Activated CD4-positive, alpha-beta memory T cell treated with anti-CD3 and anti-CD28 coated beads for 36 hours (primary cell): Measurements from ENCODE around the gene NEK11. TPM values are rescaled to one million over a fixed set of nuclear protein-coding genes. Genes with fewer than 3 reads are reported as not detected.

ENCODE experiments used
- CTCF ChIA-PET: fragments of 350-600 bp; sonication (Branson Sonifier 250); formaldehyde crosslinking; loops from one replicate; lab custom pipeline; 2021; ENCODE audit warnings: antibody characterized with exemption, inconsistent platforms; lab: Charles Lee
- POLR2A ChIA-PET: fragments of 350-600 bp; sonication (Branson Sonifier 250); formaldehyde crosslinking; loops from one replicate; lab custom pipeline; 2021; ENCODE audit warnings: antibody characterized with exemption; lab: Charles Lee
- DNase-seq: peaks from one replicate; pipeline ENCODE4 v3.0.0-alpha.2; 2020
- H3K27ac Mint-ChIP-seq: one replicate; pipeline ENCODE4 v1.8.0; 2021; ENCODE audit warnings: mixed read lengths
- H3K27me3 Mint-ChIP-seq: one replicate; pipeline ENCODE4 v1.8.0; 2021; ENCODE audit warnings: mixed read lengths
- H3K36me3 Mint-ChIP-seq: one replicate; pipeline ENCODE4 v1.8.0; 2021; ENCODE audit warnings: mixed read lengths
- H3K4me1 Mint-ChIP-seq: one replicate; pipeline ENCODE4 v1.8.0; 2021; ENCODE audit warnings: low read depth, mixed read lengths
- H3K4me3 Mint-ChIP-seq: one replicate; pipeline ENCODE4 v1.8.0; 2021; ENCODE audit warnings: mild to moderate bottlenecking, mixed read lengths
- H3K9me3 Mint-ChIP-seq: one replicate; pipeline ENCODE4 v1.8.0; 2021; ENCODE audit warnings: mixed read lengths
- intact Hi-C: fragments of 100-400 bp; cut with micrococcal nuclease; formaldehyde crosslinking; loops from one replicate; pipeline ENCODE4 v1.15.1; 2023
- total RNA-seq, 2 experiments: library from RNA; stranded (reverse); gene quantifications; one replicate each; pipeline ENCODE4 v1.2.3, GENCODE V29; 2021

Gene NEK11
- total RNA-seq, 2 experiments from 2014 or later, result 1.2 to 1.3 TPM

GRCh38 chr3:131284302-131284701 lies 257.6 kb downstream of the NEK11 start:
- no peak for DNase-seq
- CTCF ChIA-PET, result interaction anchor here (0.6 kb wide), 1 partner anchor 257 kb away, joined by 3 read pairs; no protein-coding TSS in a partner anchor
- Mint-ChIP-seq H3K4me1 (no peaks in the 10 kb centered on the region), H3K27me3 (no peaks in the 10 kb centered on the region), H3K9me3 (no peaks in the 10 kb centered on the region), H3K4me3 (no peak overlapping the region), H3K36me3 (no peaks in the 10 kb centered on the region), H3K27ac (no peak overlapping the region)
- POLR2A ChIA-PET, result no interaction called here
- intact Hi-C loops, result no loop called here

GRCh38 chr3:131285456-131285855 lies 258.8 kb downstream of the NEK11 start:
- intact Hi-C loops, result no loop called here
- H3K27me3 Mint-ChIP-seq, result no peaks in the 10 kb centered on the region
- DNase-seq, result no peak
- H3K4me3 Mint-ChIP-seq, result no peak overlapping the region
- H3K4me1 Mint-ChIP-seq, result no peaks in the 10 kb centered on the region
- CTCF ChIA-PET, result no interaction called here
- no peak overlapping the region for H3K27ac Mint-ChIP-seq
- no peaks in the 10 kb centered on the region for H3K36me3 Mint-ChIP-seq
- no peaks in the 10 kb centered on the region for H3K9me3 Mint-ChIP-seq
- POLR2A ChIA-PET, result no interaction called here

DNA sequence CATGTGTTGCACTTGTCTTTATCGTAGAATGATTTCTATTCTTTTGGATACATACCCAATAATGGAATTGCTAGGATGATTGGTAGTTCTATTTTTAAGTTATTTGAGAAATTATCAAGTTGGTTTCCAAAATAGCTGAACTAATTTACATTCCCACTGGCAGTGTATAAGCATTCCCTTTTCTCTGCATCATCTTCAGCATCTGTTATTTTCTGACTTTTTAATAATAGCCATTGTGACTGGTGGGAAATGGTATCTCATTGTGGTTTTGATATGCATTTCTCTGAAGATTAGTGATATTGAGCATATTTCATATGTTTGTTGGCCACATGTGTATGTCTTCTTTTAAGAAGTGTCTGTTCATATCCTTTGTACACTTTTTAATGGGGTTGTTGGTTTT lies 273.2 kb downstream of the NEK11 start:
- H3K9me3 Mint-ChIP-seq, result no peaks in the 10 kb centered on the region
- H3K27ac Mint-ChIP-seq, result no peak overlapping the region
- H3K4me1 Mint-ChIP-seq, result no peaks in the 10 kb centered on the region
- no peaks in the 10 kb centered on the region for H3K27me3 Mint-ChIP-seq
- DNase-seq, result no peak
- intact Hi-C loops, result no loop called here
- POLR2A ChIA-PET, result no interaction called here
- no peaks in the 10 kb centered on the region for H3K36me3 Mint-ChIP-seq
- H3K4me3 Mint-ChIP-seq, result no peak overlapping the region
- CTCF ChIA-PET, result no interaction called here

GRCh38 chr3:131303848-131304247 lies 277.2 kb downstream of the NEK11 start:
- H3K27ac Mint-ChIP-seq, result no peak overlapping the region
- no peaks in the 10 kb centered on the region for H3K27me3 Mint-ChIP-seq
- H3K36me3 Mint-ChIP-seq, result no peaks in the 10 kb centered on the region
- CTCF ChIA-PET, result no interaction called here
- no peaks in the 10 kb centered on the region for H3K4me1 Mint-ChIP-seq
- H3K4me3 Mint-ChIP-seq, result no peak overlapping the region
- intact Hi-C loops, result no loop called here
- POLR2A ChIA-PET, result no interaction called here
- H3K9me3 Mint-ChIP-seq, result no peaks in the 10 kb centered on the region
- DNase-seq, result no peak

GRCh38 chr3:131304890-131305289 lies 278.2 kb downstream of the NEK11 start:
- intact Hi-C loops, result no loop called here
- no peaks in the 10 kb centered on the region for H3K36me3 Mint-ChIP-seq
- H3K27ac Mint-ChIP-seq, result no peak overlapping the region
- no peaks in the 10 kb centered on the region for H3K27me3 Mint-ChIP-seq
- no peak for DNase-seq
- H3K4me3 Mint-ChIP-seq, result no peak overlapping the region
- ChIA-PET POLR2A (no interaction called here), CTCF (no interaction called here)
- H3K9me3 Mint-ChIP-seq, result no peaks in the 10 kb centered on the region
- no peaks in the 10 kb centered on the region for H3K4me1 Mint-ChIP-seq

DNA sequence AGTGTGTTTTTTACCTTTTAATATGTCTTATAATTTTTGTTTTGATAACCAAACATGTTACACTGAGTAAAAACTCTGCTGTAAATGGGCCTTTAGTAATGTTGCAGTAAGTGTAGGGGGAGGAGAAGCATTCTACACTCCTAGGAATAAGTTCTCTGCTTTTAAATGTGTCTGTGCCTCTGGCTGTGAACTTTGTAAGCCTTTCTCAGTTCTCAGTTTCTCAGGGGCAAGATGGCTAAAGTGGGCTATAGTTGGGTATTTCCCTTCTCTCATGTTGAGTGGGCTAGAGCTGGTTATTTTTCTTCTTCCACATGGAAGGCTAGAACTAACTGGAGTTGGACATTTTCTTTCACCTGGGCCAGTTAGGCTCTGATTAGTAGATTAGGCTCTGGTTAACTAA lies 279.6 kb downstream of the NEK11 start:
- no peak for DNase-seq
- Mint-ChIP-seq H3K27me3 (no peaks in the 10 kb centered on the region), H3K27ac (no peak overlapping the region), H3K36me3 (no peaks in the 10 kb centered on the region), H3K9me3 (no peaks in the 10 kb centered on the region), H3K4me1 (no peaks in the 10 kb centered on the region), H3K4me3 (no peak overlapping the region)
- ChIA-PET POLR2A (no interaction called here), CTCF (no interaction called here)
- intact Hi-C loops, result no loop called here

- H3K9me3 Mint-ChIP-seq, result no peaks in the 10 kb centered on the region
- no peaks in the 10 kb centered on the region for H3K4me1 Mint-ChIP-seq
- peaks cover 4% of the 10 kb centered on the region for H3K27me3 Mint-ChIP-seq
- no peak for DNase-seq
- intact Hi-C loops, result no loop called here
- no peak overlapping the region for H3K27ac Mint-ChIP-seq
- no peaks in the 10 kb centered on the region for H3K36me3 Mint-ChIP-seq
- no peak overlapping the region for H3K4me3 Mint-ChIP-seq
- ChIA-PET CTCF (no interaction called here), POLR2A (interaction anchor here (0.6 kb wide), 1 partner anchor 10 kb away, joined by 4 read pairs; no protein-coding TSS in a partner anchor)
Measured at GRCh38 chr3:131314318-131314717, 287.6 kb downstream of the NEK11 start.

DNA sequence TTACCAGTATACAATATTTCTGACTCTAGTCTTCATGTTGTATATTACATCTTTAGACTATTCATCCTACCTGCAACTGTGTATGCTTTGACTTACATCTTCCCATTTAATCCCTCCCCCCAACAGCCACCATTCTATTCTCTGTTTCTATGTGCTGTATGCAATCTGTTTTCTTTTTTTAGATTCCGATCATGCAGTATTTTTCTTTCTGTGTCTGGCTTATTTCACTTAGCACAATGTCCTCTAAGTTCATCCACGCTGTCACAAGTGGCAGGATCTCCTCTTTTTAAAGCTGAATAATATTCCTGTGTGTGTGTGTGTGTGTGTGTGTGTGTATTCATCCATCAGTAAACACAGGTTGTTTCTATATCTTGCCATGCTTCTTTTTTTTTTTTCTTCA lies 288.5 kb downstream of the NEK11 start:
- Mint-ChIP-seq H3K9me3 (no peaks in the 10 kb centered on the region), H3K27me3 (peaks cover 4% of the 10 kb centered on the region), H3K36me3 (no peaks in the 10 kb centered on the region), H3K4me3 (no peak overlapping the region), H3K4me1 (no peaks in the 10 kb centered on the region), H3K27ac (no peak overlapping the region)
- POLR2A ChIA-PET, result interaction anchor here (0.6 kb wide), 1 partner anchor 9 kb away, joined by 4 read pairs; no protein-coding TSS in a partner anchor
- CTCF ChIA-PET, result no interaction called here
- intact Hi-C loops, result no loop called here
- no peak for DNase-seq

- POLR2A ChIA-PET, result no interaction called here
- H3K4me3 Mint-ChIP-seq, result no peak overlapping the region
- intact Hi-C loops, result no loop called here
- CTCF ChIA-PET, result no interaction called here
- no peak for DNase-seq
- no peaks in the 10 kb centered on the region for H3K36me3 Mint-ChIP-seq
- no peaks in the 10 kb centered on the region for H3K9me3 Mint-ChIP-seq
- no peaks in the 10 kb centered on the region for H3K4me1 Mint-ChIP-seq
- peaks cover 4% of the 10 kb centered on the region for H3K27me3 Mint-ChIP-seq
- no peak overlapping the region for H3K27ac Mint-ChIP-seq
Measured at GRCh38 chr3:131317667-131318066, 291.0 kb downstream of the NEK11 start.

GRCh38 chr3:131323014-131323413 lies 296.3 kb downstream of the NEK11 start:
- no peaks in the 10 kb centered on the region for H3K9me3 Mint-ChIP-seq
- no peaks in the 10 kb centered on the region for H3K4me1 Mint-ChIP-seq
- intact Hi-C loops, result no loop called here
- H3K4me3 Mint-ChIP-seq, result no peak overlapping the region
- H3K27ac Mint-ChIP-seq, result no peak overlapping the region
- CTCF ChIA-PET, result no interaction called here
- no peak for DNase-seq
- H3K36me3 Mint-ChIP-seq, result no peaks in the 10 kb centered on the region
- H3K27me3 Mint-ChIP-seq, result peaks cover 2% of the 10 kb centered on the region
- POLR2A ChIA-PET, result no interaction called here

DNA sequence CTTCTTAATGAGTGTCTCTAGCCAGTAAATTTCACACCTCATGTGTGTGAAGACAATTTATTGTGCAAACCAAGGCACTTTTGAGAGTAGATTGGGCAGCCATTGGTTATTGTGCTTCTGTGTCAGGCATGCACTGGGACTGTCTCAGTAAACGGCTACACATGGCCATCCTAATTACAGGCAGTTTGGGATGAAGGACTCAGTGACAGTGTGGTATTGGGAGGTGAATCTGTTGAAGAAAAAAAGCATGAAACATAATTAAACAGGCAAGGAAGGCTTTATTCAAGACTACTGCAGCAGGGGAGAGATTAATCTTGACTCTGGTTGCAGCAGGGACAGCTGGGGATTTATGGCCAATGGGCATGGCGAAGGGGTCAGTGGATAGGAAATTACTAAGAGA lies 297.1 kb downstream of the NEK11 start:
- Mint-ChIP-seq H3K27ac (no peak overlapping the region), H3K4me1 (no peaks in the 10 kb centered on the region), H3K9me3 (no peaks in the 10 kb centered on the region), H3K27me3 (peaks cover 2% of the 10 kb centered on the region), H3K4me3 (no peak overlapping the region), H3K36me3 (no peaks in the 10 kb centered on the region)
- no peak for DNase-seq
- intact Hi-C loops, result no loop called here
- ChIA-PET POLR2A (no interaction called here), CTCF (no interaction called here)

- no peak for DNase-seq
- intact Hi-C loops, result no loop called here
- no peaks in the 10 kb centered on the region for H3K4me1 Mint-ChIP-seq
- H3K9me3 Mint-ChIP-seq, result no peaks in the 10 kb centered on the region
- CTCF ChIA-PET, result no interaction called here
- no peak overlapping the region for H3K27ac Mint-ChIP-seq
- POLR2A ChIA-PET, result interaction anchor here (1.0 kb wide), 1 partner anchor 10 kb away, joined by 4 read pairs; no protein-coding TSS in a partner anchor
- H3K4me3 Mint-ChIP-seq, result no peak overlapping the region
- H3K36me3 Mint-ChIP-seq, result no peaks in the 10 kb centered on the region
- peaks cover 2% of the 10 kb centered on the region for H3K27me3 Mint-ChIP-seq
Measured at GRCh38 chr3:131324923-131325322, 298.2 kb downstream of the NEK11 start.

DNA sequence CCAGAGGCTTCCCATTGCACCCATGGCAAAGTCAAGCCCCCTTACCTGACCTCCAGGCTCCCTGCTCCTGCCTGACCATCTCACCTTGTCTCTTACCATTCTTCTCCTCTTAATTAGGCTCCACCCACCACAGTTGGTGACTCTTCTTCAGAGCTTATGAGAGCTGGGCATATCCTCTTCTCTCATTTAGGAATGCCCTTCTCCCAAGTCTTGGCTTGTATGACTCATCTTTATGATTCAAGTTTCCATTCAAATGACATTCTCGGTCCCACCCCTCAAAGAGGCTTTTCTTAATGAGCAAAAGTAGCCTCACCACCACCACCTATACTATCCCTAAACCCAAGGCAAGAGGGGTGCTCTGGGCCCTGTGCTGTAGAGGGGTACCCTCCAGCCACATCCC lies 299.6 kb downstream of the NEK11 start:
- no peaks in the 10 kb centered on the region for H3K36me3 Mint-ChIP-seq
- intact Hi-C loops, result no loop called here

More for the DNA sequence above, 299.6 kb downstream of the NEK11 start:
- no peak overlapping the region for H3K27ac Mint-ChIP-seq
- POLR2A ChIA-PET, result no interaction called here
- no peaks in the 10 kb centered on the region for H3K9me3 Mint-ChIP-seq
- CTCF ChIA-PET, result no interaction called here
- no peak for DNase-seq
- H3K4me3 Mint-ChIP-seq, result no peak overlapping the region
- peaks cover 2% of the 10 kb centered on the region for H3K27me3 Mint-ChIP-seq
- no peaks in the 10 kb centered on the region for H3K4me1 Mint-ChIP-seq
